ENCODE data around the gene SDF4. TPM values are rescaled to one million over a fixed set of nuclear protein-coding genes. Genes with fewer than 3 reads are reported as not detected.

Gene SDF4
- total and polyA plus RNA-seq, 2 donors (not counting 1 experiment from before 2014, with no cell fraction given) = 127 to 133 TPM

DNA sequence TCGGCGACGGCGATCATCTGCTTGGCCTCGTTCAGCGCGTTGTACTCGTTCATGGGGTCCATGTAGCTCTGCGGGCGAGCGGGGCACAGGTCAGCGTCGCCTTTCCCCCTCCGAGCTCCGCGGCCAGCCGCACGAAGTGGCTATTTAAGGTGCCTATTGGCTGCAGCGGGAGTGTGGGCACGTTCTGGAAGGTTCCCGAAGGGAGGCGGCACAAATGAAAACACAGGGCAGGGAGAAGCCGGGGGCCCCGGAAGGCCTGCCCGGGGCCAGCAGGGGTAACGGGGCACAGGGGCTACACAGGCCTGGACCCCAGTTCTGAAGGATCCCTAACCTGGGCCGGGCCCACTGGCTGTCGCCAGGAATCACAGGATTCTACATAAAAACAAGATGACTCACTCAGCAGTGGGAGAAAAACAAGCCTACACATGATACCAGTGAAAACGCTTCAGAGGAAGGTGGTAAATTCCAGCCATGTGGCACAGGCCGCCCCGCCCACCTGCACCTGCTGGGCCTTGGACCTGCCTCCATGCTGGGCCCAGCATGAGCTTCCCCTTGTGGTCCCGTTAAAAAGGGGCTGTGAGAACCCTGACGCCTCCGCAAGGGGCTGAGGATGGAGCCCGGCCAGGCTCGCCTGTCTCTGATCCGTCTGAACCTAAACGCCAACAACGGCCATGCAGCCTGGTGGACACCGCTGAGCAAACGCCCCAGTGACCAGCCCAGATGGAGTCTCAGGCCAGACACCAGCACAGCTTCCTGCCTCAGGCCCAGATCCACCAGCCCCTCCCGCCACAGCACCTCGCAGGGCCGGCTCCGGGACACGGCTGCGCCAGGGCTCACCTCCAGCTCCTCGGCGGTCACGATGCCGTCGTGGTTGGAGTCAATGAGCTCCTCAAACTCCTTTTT lies 13.9 kb downstream of the SDF4 start:
- Histone ChIP-seq H3K27ac (ENCODE audit: insufficient read depth, low read length) (no peak overlapping the region), H3K36me3 (ENCODE audit: control insufficient read depth, insufficient read depth, low read length) (peaks cover 34% of the 10 kb centered on the region), H3K9ac (ENCODE audit: insufficient read depth, low read length) (no peak overlapping the region), H3K27me3 (ENCODE audit: control insufficient read depth, insufficient read depth, low read length) (no peaks in the 10 kb centered on the region), H3K4me2 (ENCODE audit: extremely low read depth, insufficient read depth, low read length) (no peak overlapping the region), H3K79me2 (ENCODE audit: control insufficient read depth, insufficient read depth, low read length) (no peaks in the 10 kb centered on the region), H3K4me3 (replicated peaks in 1 of 4; ENCODE audit: control extremely low read depth in 1 of 4, insufficient read depth in 1 of 4, low read depth in 3 of 4, low read length in 4 of 4) (no peak overlapping the region), H3K4me1 (ENCODE audit: control insufficient read depth, extremely low read depth, insufficient read depth, low read length) (no peaks in the 10 kb centered on the region), H2AFZ (ENCODE audit: low read length) (no peak overlapping the region), H4K20me1 (ENCODE audit: control insufficient read depth, extremely low read depth, insufficient read depth, low read length) (no peaks in the 10 kb centered on the region), H3K9me3 (ENCODE audit: control insufficient read depth, insufficient read depth, low read depth, low read length) (no peaks in the 10 kb centered on the region)
- no peak for DNase-seq (ENCODE audit: low read depth in 2 of 2)
- no peak for TF ChIP-seq EZH2 (IDR thresholded peaks at IDR 0.05; ENCODE audit: low read length, missing control alignments)
- TF ChIP-seq, protein P1, sequence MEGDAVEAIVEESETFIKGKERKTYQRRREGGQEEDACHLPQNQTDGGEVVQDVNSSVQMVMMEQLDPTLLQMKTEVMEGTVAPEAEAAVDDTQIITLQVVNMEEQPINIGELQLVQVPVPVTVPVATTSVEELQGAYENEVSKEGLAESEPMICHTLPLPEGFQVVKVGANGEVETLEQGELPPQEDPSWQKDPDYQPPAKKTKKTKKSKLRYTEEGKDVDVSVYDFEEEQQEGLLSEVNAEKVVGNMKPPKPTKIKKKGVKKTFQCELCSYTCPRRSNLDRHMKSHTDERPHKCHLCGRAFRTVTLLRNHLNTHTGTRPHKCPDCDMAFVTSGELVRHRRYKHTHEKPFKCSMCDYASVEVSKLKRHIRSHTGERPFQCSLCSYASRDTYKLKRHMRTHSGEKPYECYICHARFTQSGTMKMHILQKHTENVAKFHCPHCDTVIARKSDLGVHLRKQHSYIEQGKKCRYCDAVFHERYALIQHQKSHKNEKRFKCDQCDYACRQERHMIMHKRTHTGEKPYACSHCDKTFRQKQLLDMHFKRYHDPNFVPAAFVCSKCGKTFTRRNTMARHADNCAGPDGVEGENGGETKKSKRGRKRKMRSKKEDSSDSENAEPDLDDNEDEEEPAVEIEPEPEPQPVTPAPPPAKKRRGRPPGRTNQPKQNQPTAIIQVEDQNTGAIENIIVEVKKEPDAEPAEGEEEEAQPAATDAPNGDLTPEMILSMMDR (conservative IDR thresholded peaks at IDR 0.05 in 1 of 2, IDR thresholded peaks at IDR 0.05 in 1 of 2; ENCODE audit: low read depth in 1 of 2, low read length in 2 of 2) = no peak

DNA sequence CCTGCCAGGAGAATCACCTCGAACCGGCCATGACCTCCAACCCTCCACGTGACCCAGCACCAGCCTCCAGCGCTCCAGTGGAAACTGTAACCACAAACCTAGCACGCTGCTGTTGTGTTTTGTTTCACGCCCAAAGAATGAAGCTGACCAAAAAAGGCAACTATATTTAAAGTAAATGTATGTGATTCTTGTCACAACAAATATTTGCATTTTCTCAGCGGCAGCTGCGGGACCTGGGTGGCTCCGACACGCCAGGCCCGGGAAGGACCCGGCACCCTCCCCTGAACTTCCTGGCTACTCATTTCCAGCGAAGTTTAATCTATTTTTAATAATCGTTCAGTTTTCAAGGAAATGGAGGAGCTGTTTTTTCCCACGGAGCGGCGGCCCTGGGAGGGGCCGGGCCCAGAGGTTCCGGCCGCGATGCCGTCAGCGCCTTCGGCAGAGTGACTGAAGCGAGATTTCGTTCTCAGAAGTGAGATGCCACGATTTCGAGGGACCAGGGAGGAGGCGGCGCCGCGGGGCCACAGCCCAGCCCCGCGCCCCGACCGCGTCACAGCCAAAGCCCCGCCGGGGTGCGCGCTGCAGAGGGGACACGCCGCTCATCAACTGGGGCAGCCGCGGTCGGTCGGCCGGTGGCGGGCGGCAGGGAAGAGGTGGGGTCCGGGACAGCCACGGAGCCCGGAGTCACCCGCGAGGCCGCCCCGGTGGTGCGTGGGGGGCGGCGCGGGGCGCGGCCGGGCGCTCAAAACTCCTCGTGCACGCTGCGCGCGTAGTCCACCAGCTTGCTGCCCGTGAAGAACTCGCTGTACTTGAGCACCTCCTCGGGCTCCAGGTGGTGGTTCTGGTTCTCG lies 14.8 kb downstream of the SDF4 start:
- Histone ChIP-seq H3K27ac (ENCODE audit: insufficient read depth, low read length) (no peak overlapping the region), H3K36me3 (ENCODE audit: control insufficient read depth, insufficient read depth, low read length) (peaks cover 28% of the 10 kb centered on the region)
- no peak for TF ChIP-seq EZH2 (IDR thresholded peaks at IDR 0.05; ENCODE audit: low read length, missing control alignments)
- TF ChIP-seq, protein P1 (conservative IDR thresholded peaks at IDR 0.05 in 1 of 2, IDR thresholded peaks at IDR 0.05 in 1 of 2; ENCODE audit: low read depth in 1 of 2, low read length in 2 of 2) = no peak

More for the DNA sequence above, 14.8 kb downstream of the SDF4 start:
- Histone ChIP-seq H3K27me3 (ENCODE audit: control insufficient read depth, insufficient read depth, low read length) (no peaks in the 10 kb centered on the region), H3K4me1 (ENCODE audit: control insufficient read depth, extremely low read depth, insufficient read depth, low read length) (no peaks in the 10 kb centered on the region), H4K20me1 (ENCODE audit: control insufficient read depth, extremely low read depth, insufficient read depth, low read length) (no peaks in the 10 kb centered on the region), H3K4me3 (replicated peaks in 1 of 4; ENCODE audit: control extremely low read depth in 1 of 4, insufficient read depth in 1 of 4, low read depth in 3 of 4, low read length in 4 of 4) (no peak overlapping the region), H3K9me3 (ENCODE audit: control insufficient read depth, insufficient read depth, low read depth, low read length) (no peaks in the 10 kb centered on the region), H3K79me2 (ENCODE audit: control insufficient read depth, insufficient read depth, low read length) (no peaks in the 10 kb centered on the region), H3K9ac (ENCODE audit: insufficient read depth, low read length) (no peak overlapping the region), H3K4me2 (ENCODE audit: extremely low read depth, insufficient read depth, low read length) (no peak overlapping the region), H2AFZ (ENCODE audit: low read length) (no peak overlapping the region)
- no peak for DNase-seq (ENCODE audit: low read depth in 2 of 2)

All from fibroblast of lung (primary cell).